Stimulated activated CD8-positive, alpha-beta memory T cell treated with anti-CD3 and anti-CD28 coated beads, Interleukin-15, amount 100 ng/mL, for 24 hours (primary cell): ENCODE data around the gene ELOA.
"Not testable (repeated sequence)": the region's sequence is repeated elsewhere in the genome, so short reads cannot be mapped to it uniquely, and the experiment has no call there.

Experiments used
- DNase-seq: peaks from one replicate; pipeline ENCODE4 v3.0.0-alpha.2; 2020; ENCODE audit warnings: low read depth

Gene ELOA

DNA sequence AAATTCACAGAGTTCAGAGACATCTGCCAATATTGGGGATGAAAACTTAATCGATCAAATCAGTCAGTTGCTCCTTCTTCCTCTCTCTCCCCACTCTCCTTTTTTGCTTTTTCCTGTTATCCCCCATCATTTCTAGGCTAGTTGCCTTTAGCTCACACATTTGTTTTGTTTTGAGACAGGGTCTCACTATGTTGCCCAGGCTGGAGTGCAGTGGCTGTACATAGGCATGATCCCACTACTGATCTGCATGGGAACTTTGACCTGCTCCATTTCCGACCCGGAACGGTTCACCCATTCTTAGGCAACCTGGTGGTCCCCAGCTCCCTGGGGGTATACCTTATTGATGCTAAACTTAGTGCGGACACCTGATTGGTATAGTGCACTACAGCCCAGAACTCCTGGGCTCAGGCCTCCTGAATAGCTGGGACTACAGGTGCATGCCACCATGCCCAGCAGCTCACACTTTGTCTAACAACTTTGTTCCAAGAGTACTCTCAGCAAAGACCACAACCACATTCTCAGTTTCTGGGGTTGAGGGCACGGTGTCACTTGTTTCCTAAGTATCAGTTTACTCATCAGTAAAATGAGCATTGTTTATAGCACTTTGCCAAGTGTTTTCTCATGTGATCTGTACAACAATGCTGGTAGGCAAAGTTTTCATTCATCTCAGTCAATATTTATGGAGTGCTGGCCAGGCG lies 6.7 kb upstream of the ELOA start:
- no peak for DNase-seq

- DNase-seq, result no peak
Measured at GRCh38 chr1:23741609-23742008, 1.7 kb upstream of the ELOA start.

DNA sequence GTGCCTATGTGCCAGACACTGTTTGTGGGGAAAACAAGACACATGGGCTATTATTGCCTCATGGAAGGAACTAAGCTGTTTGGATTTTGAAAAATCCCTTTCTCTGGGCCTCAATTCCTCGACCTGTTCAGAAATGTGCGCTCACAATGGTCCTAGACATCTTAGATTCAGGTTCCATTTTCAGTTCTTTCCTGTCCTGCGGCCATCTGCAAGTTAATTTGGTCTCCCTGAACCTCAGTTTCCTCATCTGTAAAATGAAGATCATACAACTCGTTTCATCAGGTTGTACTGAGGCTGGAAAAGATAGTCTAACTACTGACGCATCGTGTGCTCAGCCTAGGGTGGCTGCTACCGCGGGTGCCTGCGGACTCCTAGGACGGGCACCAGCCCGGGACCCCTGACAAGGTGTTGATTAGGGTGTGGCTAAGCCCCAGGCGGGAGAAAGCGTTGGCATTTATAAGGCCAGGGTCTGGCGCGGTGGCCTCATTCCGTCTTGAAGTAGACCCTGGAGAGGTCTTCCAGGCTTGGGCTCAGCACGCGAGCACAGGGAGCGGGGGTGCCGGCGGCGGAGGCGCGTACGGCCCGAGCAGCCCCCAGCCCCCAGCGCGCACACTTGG lies 493 bp upstream of the ELOA start:
- DNase-seq, result no peak

- DNase-seq, result no peak
Measured at GRCh38 chr1:23745515-23745914, 2.2 kb downstream of the ELOA start.

GRCh38 chr1:23748016-23748415 lies 4.7 kb downstream of the ELOA start:
- no peak for DNase-seq

DNA sequence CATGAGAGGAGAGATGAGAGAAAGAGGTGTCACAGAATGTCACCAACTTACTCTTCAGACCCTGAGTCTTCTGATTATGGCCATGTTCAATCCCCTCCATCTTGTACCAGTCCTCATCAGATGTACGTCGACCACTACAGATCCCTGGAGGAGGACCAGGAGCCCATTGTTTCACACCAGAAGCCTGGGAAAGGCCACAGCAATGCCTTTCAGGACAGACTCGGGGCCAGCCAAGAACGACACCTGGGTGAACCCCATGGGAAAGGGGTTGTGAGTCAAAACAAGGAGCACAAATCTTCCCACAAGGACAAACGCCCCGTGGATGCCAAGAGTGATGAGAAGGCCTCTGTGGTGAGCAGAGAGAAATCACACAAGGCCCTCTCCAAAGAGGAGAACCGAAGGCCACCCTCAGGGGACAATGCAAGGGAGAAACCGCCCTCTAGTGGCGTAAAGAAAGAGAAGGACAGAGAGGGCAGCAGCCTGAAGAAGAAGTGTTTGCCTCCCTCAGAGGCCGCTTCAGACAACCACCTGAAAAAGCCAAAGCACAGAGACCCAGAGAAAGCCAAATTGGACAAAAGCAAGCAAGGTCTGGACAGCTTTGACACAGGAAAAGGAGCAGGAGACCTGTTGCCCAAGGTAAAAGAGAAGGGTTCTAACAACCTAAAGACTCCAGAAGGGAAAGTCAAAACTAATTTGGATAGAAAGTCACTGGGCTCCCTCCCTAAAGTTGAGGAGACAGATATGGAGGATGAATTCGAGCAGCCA lies 8.0 kb downstream of the ELOA start:
- no peak for DNase-seq

GRCh38 chr1:23751815-23752200 lies 8.5 kb downstream of the ELOA start:
- DNase-seq, result no peak

DNA sequence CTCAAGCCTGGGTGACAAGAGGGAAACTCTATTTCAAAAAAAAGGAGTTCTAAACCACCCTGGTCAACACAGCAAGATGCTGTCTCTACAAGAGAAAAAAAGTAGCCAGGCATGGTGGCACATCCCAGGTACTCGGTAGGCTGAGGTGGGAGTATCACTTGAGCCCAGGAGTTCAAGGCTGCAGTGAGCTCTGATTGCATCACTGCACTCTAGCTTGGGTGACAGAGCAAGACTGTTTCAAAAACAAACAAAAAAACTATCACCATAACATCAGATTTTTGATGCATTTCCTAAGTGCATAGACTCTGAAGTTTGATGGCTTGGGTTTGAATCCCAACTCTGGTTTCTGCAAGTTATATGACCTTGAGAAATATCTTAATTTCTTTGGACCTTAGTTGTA lies 9.6 kb downstream of the ELOA start:
- no peak for DNase-seq

GRCh38 chr1:23756676-23757075 lies 13.4 kb downstream of the ELOA start:
- no peak for DNase-seq

GRCh38 chr1:23757812-23758211 lies 14.5 kb downstream of the ELOA start:
- no peak for DNase-seq

DNA sequence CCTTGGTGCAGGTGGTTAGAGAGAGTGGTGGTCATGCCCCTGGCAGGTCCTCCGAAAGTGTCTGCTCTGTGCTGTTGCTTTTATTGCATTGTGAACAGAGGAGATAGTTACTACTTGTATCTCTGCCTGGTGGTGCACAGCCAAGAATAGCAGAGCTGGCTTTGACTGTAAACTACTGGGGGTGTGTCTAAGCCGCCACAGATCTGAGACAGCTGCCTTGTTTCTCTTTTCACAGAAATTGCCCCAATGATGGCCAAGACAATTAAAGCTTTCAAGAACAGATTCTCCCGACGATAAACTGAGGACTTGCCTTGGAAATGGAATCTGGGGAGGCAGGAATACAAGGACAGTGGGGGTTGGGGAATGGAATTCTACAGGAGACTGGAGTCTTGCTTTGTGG lies 16.0 kb downstream of the ELOA start:
- no peak for DNase-seq

GRCh38 chr1:23763041-23763577 lies 19.8 kb downstream of the ELOA start:
- no peak for DNase-seq

DNA sequence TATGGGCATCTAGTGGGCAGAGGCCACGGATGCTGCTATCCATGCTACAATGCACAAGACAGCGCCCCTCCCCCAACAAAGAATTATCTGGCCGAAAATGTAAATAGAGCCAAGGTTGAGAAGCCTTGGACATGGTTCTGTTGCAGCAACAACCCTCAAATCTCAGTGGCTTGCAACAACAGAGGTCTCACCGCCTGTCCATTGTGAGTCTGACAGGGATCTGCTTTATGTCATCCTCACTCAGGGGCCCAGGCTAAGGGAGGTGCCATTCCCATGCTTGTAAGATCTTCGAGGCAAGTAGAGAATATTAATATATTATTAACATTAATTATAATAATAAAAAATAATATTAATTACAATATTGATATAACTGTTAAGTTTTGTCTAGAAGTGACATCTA lies 25.5 kb downstream of the ELOA start:
- no peak for DNase-seq

- DNase-seq, result peak; percentile 74
Measured at GRCh38 chr1:23772049-23772853, 29.0 kb downstream of the ELOA start.

- no peak for DNase-seq
Measured at GRCh38 chr1:23772854-23773242, 29.6 kb downstream of the ELOA start.

DNA sequence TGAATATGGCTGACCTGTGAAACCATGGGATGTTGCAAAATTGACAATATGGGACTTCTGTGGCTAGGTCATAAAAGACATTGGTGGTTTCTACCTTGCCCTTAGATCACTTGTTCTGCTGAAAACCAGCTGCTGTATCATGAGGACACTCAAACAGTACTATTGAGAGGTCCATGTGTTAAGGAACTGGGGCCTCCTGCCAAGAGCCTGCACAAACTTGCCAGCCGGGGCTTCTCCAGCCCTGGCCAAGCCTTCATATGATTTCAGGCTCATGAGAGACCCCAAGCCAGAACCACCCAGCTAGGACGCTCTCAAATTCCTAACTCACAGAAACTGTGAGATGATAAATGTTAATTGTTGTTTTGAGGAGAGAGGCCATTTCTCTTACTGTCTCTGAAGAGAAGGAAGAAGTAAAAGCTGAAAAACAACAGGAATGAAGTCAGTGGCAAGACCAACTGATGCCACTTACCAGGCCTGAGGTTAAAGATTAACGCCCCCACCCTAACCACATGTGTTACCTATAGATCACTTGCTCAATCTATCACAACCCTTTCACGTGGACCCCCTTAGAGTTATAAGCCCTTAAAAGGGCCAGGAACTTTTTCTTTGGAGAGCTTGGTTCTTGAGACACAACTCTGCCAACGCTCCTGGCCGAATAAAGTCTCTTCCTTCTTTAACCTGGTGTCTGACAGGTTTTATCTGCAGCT lies 31.1 kb downstream of the ELOA start:
- no peak for DNase-seq

- DNase-seq, result no peak
Measured at GRCh38 chr1:23776217-23776616, 32.9 kb downstream of the ELOA start.

DNA sequence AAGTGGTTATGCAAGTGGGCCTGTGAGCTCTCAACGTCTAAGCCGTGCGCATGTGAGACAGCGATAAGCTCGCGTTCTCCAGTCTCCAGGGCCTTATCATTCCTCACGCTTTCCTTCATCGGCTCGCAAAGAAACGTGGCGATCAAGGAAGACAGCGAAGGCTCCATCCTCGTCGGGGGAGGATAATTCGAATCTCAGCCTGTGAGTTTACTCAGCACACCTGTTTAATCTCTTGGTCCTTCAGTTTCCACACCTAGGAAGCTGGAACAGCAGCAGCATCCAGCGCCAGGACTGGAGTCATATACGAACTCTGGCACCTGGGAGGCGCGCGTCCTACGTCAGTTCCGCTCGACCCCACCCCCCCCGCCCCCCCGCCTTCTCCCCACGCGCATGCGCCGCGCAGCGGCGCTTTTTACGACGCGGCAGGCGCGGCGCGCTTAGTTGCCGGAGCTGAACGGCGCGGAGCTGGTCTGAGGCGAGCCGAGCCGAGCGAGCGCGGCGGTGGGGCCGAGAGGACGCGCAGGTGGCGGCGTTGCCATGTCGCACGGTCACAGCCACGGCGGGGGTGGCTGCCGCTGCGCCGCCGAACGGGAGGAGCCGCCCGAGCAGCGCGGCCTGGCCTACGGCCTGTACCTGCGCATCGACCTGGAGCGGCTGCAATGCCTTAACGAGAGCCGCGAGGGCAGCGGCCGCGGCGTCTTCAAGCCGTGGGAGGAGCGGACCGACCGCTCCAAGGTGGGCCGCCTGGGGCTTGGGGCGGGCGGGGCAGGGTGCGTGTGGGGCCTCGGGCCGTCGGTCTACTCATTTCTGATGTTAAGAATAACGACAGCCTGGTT lies 34.9 kb downstream of the ELOA start, which contains the start of gene PITHD1:
Gene PITHD1, plus strand, starts transcription at position 440 of the 836 bp plus-strand sequence. Its CDS starts 98 bp downstream, at position 538.
- peak; percentile 55 for DNase-seq

- DNase-seq, result no peak
Measured at GRCh38 chr1:23779826-23780371, 36.6 kb downstream of the ELOA start.

DNA sequence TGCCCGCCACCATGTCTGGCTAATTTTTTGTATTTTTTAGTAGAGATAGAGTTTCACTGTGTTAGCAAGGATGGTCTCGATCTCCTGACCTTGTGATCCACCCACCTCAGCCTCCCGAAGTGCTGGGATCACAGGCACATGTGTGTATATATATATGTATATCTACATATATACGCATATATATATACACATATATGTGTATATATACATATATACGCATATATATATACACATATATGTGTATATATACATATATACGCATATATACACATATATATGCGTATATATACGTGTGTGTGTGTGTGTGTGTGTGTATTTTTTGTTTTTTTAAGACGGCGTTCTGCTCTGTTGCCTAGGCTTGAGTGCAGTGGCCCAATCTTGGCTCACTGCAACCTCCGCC lies 39.9 kb downstream of the ELOA start:
- not testable (repeated sequence) for DNase-seq
